ENCODE results near the gene CREBBP. TPM values are rescaled to one million over a fixed set of nuclear protein-coding genes. Genes with fewer than 3 reads are reported as not detected.
A peak's percentile ranks its signal among the peaks of the same experiment; 100 is the strongest.
"Not testable (repeated sequence)": the region's sequence is repeated elsewhere in the genome, so short reads cannot be mapped to it uniquely, and the experiment has no call there.

CREBBP gene
- total RNA-seq, 4 donors from 2014 or later, result 38.9 to 105 (median 51.8) TPM

DNA sequence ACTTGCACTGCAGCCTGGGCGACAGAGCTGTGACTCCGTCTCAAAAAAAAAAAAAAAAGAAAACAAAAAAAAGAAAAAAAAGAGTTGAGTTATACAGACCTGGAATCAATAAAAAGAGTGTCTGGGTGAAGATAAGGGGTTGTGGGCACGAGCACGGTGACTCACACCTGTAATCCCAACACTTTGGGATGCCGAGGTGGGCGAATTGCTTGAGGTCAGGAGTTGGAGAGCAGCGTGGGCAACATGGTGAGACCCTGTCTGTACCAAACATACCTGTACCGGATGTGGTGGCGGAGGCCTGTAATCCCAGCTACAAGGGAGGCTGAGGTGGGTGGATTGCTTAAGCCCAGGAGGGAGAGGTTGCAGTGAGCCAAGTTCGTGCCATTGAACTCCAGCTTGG, 161.9 kb downstream of the CREBBP start:
- DNase-seq (ENCODE audit: low spot score) (no peak), ATAC-seq (ENCODE audit: low FRiP score) (no peak)
- TF ChIP-seq, protein P1, sequence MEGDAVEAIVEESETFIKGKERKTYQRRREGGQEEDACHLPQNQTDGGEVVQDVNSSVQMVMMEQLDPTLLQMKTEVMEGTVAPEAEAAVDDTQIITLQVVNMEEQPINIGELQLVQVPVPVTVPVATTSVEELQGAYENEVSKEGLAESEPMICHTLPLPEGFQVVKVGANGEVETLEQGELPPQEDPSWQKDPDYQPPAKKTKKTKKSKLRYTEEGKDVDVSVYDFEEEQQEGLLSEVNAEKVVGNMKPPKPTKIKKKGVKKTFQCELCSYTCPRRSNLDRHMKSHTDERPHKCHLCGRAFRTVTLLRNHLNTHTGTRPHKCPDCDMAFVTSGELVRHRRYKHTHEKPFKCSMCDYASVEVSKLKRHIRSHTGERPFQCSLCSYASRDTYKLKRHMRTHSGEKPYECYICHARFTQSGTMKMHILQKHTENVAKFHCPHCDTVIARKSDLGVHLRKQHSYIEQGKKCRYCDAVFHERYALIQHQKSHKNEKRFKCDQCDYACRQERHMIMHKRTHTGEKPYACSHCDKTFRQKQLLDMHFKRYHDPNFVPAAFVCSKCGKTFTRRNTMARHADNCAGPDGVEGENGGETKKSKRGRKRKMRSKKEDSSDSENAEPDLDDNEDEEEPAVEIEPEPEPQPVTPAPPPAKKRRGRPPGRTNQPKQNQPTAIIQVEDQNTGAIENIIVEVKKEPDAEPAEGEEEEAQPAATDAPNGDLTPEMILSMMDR (IDR thresholded peaks at IDR 0.05), result no peak

DNA sequence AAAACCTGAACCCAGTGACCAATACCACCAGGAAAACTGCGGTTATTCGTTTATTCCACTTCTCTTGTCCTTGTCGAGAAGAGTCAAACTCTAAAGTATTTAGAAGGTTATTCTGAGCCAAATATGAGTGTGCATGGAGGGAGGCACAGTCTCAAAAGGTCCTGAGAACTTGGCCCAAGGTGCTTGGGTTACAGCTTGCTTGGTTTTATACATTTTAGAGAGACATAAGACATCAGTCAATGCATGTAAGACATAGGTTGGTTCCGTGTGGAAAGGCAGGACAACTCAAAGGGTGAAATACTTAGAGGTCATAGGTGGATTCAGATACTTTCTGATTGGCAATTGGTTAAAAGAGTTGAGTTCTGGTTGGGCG, 162.5 kb downstream of the CREBBP start:
- TF ChIP-seq, protein P1 (IDR thresholded peaks at IDR 0.05), result no peak
- ATAC-seq (ENCODE audit: low FRiP score) (no peak), DNase-seq (ENCODE audit: low spot score) (no peak)

- ATAC-seq (ENCODE audit: low FRiP score), result peak; percentile 98
These were observed 163.1 kb downstream of the CREBBP start, which contains the start of gene TRAP1 for GRCh38 chr16:3717235-3718018. Gene TRAP1 (minus strand): TSS chr16:3717524. CDS start chr16:3717508, 16 bp downstream.

DNA sequence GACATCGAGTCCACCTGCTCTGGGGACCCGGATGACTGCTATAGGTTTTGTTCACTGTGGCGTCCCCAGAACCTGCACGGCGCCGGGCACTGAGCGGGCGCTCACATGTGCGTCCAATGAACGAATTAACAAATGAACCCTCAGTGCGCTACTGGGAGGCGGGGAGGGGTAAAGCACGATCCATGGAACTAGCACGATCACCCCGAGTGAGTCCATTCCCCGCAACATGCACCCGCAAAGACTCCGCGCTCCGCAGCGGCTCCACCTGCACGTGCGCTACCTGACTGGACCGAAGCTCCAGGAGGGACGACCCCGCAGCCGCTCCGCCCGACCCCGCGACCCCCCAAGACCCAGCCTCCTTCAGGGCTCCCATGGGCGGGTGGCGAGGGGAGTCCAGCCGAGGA, 163.7 kb downstream of the CREBBP start:
- no peak for DNase-seq (ENCODE audit: low spot score)
- peak; percentile 9 for ATAC-seq (ENCODE audit: low FRiP score)
- TF ChIP-seq, protein P1 (IDR thresholded peaks at IDR 0.05), result no peak

More at GRCh38 chr16:3717235-3718018, 163.1 kb downstream of the CREBBP start, which contains the start of gene TRAP1:
- DNase-seq (ENCODE audit: low spot score), result peak; percentile 83
- TF ChIP-seq, protein P1 (IDR thresholded peaks at IDR 0.05), result no peak

DNA sequence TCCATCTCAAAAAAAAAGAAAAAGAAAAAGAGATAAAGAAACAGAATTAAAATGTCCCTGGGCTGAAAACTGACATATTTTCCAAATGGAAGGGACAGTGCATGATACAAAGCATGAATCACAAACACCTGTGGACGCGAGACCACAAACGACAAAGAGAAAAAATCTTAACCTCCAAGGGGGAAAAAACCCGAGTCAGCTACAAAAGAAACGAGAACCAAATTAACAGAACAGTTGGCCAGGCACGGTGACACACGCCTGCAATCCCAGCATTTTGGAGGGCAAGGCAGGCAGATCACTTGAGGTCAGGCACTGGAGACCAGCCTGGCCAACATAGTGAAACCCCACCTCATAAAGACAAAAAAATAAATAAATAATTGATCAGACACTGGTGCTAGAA, 165.1 kb downstream of the CREBBP start:
- DNase-seq (ENCODE audit: low spot score), result no peak
- TF ChIP-seq, protein P1 (IDR thresholded peaks at IDR 0.05), result no peak
- no peak for ATAC-seq (ENCODE audit: low FRiP score)

DNA sequence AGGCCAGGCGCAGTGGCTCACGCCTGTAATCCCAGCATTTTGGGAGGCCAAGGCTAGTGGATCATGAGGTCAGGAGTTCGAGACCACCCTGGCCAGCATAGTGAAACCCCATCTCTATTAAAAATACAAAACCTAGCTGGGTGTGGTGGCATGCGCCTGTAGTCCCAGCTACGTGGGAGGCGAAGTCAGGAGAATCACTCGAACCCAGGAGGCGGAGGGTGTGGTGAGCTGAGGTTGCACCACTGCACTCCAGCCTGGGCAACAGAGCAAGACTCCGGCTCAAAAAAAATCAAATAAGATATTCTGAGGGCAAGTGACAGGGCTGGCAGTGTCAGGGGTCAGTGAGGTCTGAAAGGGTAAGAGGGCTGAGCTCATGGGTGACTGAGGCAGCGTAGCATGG, 166.1 kb downstream of the CREBBP start:
- DNase-seq (ENCODE audit: low spot score); ATAC-seq (ENCODE audit: low FRiP score): not testable (repeated sequence)

- TF ChIP-seq, protein P1 (IDR thresholded peaks at IDR 0.05), result no peak
- no peak for ATAC-seq (ENCODE audit: low FRiP score)
- no peak for DNase-seq (ENCODE audit: low spot score)
These were observed 166.8 kb downstream of the CREBBP start for GRCh38 chr16:3713587-3714242.

Measured in omental fat pad (tissue), 4 donors.